Choroid plexus epithelial cell (primary cell): ENCODE results near the gene INPP4A.

Experiments
- DNase-seq: peaks from one replicate; pipeline ENCODE4 v3.0.0-alpha.2; 2010; ENCODE audit warnings: low read depth
- H3K4me3 ChIP-seq: 2 replicates; pipeline ENCODE4 v1.5.1; 2011; ENCODE audit warnings: low read depth, mild to moderate bottlenecking, control low read depth, low read length, moderate library complexity
- CTCF ChIP-seq: conservative IDR thresholded peaks from 2 replicates; pipeline ENCODE4 v1.5.1; 2011; ENCODE audit warnings: low read depth, mild to moderate bottlenecking, control low read depth, inconsistent platforms, low read length, moderate library complexity

The INPP4A gene

GRCh38 chr2:98446850-98447249, 2.2 kb downstream of the INPP4A start:
- no peak for DNase-seq
- no peak overlapping the region for H3K4me3 ChIP-seq
- TF ChIP-seq CTCF, result no peak

GRCh38 chr2:98448441-98449145, 3.9 kb downstream of the INPP4A start:
- DNase-seq, result no peak
- no peak overlapping the region for H3K4me3 ChIP-seq
- no peak for TF ChIP-seq CTCF

- no peak for TF ChIP-seq CTCF
- no peak overlapping the region for H3K4me3 ChIP-seq
- DNase-seq, result no peak
Observed at GRCh38 chr2:98452396-98453027, 7.9 kb downstream of the INPP4A start.

GRCh38 chr2:98453083-98453482, 8.4 kb downstream of the INPP4A start:
- DNase-seq, result no peak
- no peak for TF ChIP-seq CTCF
- no peak overlapping the region for H3K4me3 ChIP-seq

- no peak for TF ChIP-seq CTCF
- no peak overlapping the region for H3K4me3 ChIP-seq
- DNase-seq, result no peak
Observed at GRCh38 chr2:98453531-98453930, 8.9 kb downstream of the INPP4A start.

- no peak for DNase-seq
- no peak for TF ChIP-seq CTCF
- H3K4me3 ChIP-seq, result no peak overlapping the region
Observed at GRCh38 chr2:98454073-98454472, 9.4 kb downstream of the INPP4A start.
